GM12878 (cell line): ENCODE results near the gene TMED10. TPM values are rescaled to one million over a fixed set of nuclear protein-coding genes. Genes with fewer than 3 reads are reported as not detected.

ENCODE experiments used
- ATAC-seq: fragments of 200-7000 bp; cut with Tn5 transposase; 3 replicates; pipeline ENCODE4 v1.9.1; 2020; ENCODE audit warnings: mild to moderate bottlenecking, moderate library complexity
- BruUV-seq: library from RNA; stranded (reverse); fragments of 400-500 nt; replicated peaks from 2 replicates; lab custom pipeline; 2021; lab: Mats Ljungman, UMichigan
- CTCF ChIA-PET: fragments of 300-600 bp; sonication (Branson Sonifier 250); formaldehyde crosslinking; extraction: SDS; loops from one replicate; lab custom pipeline; 2021; ENCODE audit warnings: inconsistent platforms; lab: Yijun Ruan, JAX
- POLR2A ChIA-PET: fragments of 350-600 bp; formaldehyde crosslinking; extraction: SDS; loops from one replicate; lab custom pipeline; 2021; ENCODE audit warnings: inconsistent platforms; lab: Charles Lee
- RAD21 ChIA-PET: fragments of 300-600 bp; sonication (Branson Sonifier 250); formaldehyde crosslinking; loops from one replicate; lab custom pipeline; 2023; ENCODE audit warnings: antibody characterized with exemption; ENCODE audit not compliant: unreplicated experiment; lab: Charles Lee
- SMC1A ChIA-PET: fragments of 300-600 bp; sonication (Branson Sonifier 250); formaldehyde crosslinking; loops from one replicate; lab custom pipeline; 2023; ENCODE audit not compliant: unreplicated experiment, uncharacterized antibody; lab: Charles Lee
- DNase-seq: peaks from one replicate; pipeline ENCODE4 v3.0.0-alpha.2; 2011; ENCODE audit warnings: low read depth, low spot score
- FAIRE-seq: peaks from 3 replicates; lab custom pipeline; 2011; peaks lifted over from hg19 to GRCh38; lab: Jason Lieb, UNC
- H2AFZ ChIP-seq: 2 replicates; pipeline ENCODE4 v1.6.0; 2011; ENCODE audit warnings: low read depth, low read length, control low read depth; ENCODE audit not compliant: control insufficient read depth
- H3K27ac ChIP-seq: 2 replicates; pipeline ENCODE4 v1.5.1; 2011; ENCODE audit warnings: control low read depth; ENCODE audit not compliant: control insufficient read depth, insufficient read depth
- H3K27me3 ChIP-seq, 2 experiments: replicated peaks in 1 of 2; 2 replicates each; pipeline versions ENCODE4 v1.6.0 to v1.6.1; 2011; ENCODE audit warnings: low read length in 1 of 2; ENCODE audit not compliant: control insufficient read depth in 2 of 2, insufficient read depth in 2 of 2
- H3K36me3 ChIP-seq, 2 experiments: 2 replicates each; pipeline ENCODE4 v1.5.1; 2011; ENCODE audit warnings: low read length in 1 of 2; ENCODE audit not compliant: control insufficient read depth in 2 of 2, insufficient read depth in 2 of 2
- H3K4me1 ChIP-seq: 2 replicates; pipeline ENCODE4 v1.6.1; 2011; ENCODE audit warnings: mild to moderate bottlenecking, low read length, moderate library complexity, mixed read lengths; ENCODE audit not compliant: control insufficient read depth, insufficient read depth
- H3K4me2 ChIP-seq: 2 replicates; pipeline ENCODE4 v1.6.0; 2011; ENCODE audit warnings: control low read depth; ENCODE audit not compliant: control insufficient read depth, insufficient read depth
- H3K4me3 ChIP-seq: fragments of 200-600 bp; sonication (generic); 2 replicates; pipeline ENCODE4 v1.5.1; 2016
- H3K79me2 ChIP-seq: 2 replicates; pipeline ENCODE4 v1.6.0; 2011; ENCODE audit warnings: low read length; ENCODE audit not compliant: control insufficient read depth, insufficient read depth
- H3K9ac ChIP-seq: 2 replicates; pipeline ENCODE4 v1.8.0; 2011; ENCODE audit warnings: low read length, control low read depth, mixed read lengths; ENCODE audit not compliant: control insufficient read depth, insufficient read depth
- H3K9me3 ChIP-seq: replicated peaks from 3 replicates; pipeline ENCODE4 v1.5.1; 2011; ENCODE audit warnings: mild to moderate bottlenecking, low read length; ENCODE audit not compliant: control insufficient read depth, insufficient read depth
- H4K20me1 ChIP-seq: 2 replicates; pipeline ENCODE4 v1.6.0; 2011; ENCODE audit not compliant: control insufficient read depth, insufficient read depth
- ATF3 ChIP-seq: IDR thresholded peaks from 2 replicates; pipeline ENCODE4 v1.6.1; 2011; ENCODE audit warnings: low read depth, mild to moderate bottlenecking, low read length, moderate library complexity, borderline replicate concordance; ENCODE audit errors: extremely low read depth
- EZH2 ChIP-seq: IDR thresholded peaks from 2 replicates; pipeline ENCODE4 v1.6.1; 2012; ENCODE audit warnings: low read depth, mild to moderate bottlenecking, control low read depth, inconsistent platforms, low read length, borderline replicate concordance; ENCODE audit not compliant: control insufficient read depth
- NFYB ChIP-seq: IDR thresholded peaks from 2 replicates; pipeline ENCODE4 v1.6.1; 2011; ENCODE audit warnings: low read depth, mild to moderate bottlenecking, low read length, improper control_type of control experiment, moderate library complexity; ENCODE audit not compliant: insufficient read depth
- RELA ChIP-seq: fragments of 450-650 bp; IDR thresholded peaks from 2 replicates; pipeline ENCODE4 v1.8.0; 2014; ENCODE audit warnings: borderline replicate concordance; ENCODE audit not compliant: partially characterized antibody
- SMAD5 ChIP-seq: IDR thresholded peaks from 2 replicates; pipeline ENCODE4 v1.6.1; 2016; ENCODE audit warnings: antibody characterized with exemption, low read depth
- WGBS: methylation state at CpG from one replicate; pipeline ENCODE4 v1.1.6; 2016; ENCODE audit warnings: low lambda C conversion rate; ENCODE audit not compliant: insufficient replicate concordance, insufficient coverage; ENCODE audit errors: missing lambda C conversion rate; 5-methylcytosine and 5-hydroxymethylcytosine counted together
- in situ Hi-C: fragments of 300-500 bp; cut with MboI; formaldehyde crosslinking; loops from 9 replicates; pipeline ENCODE4 v1.14.3; 2018; ENCODE audit warnings: mixed read lengths
- intact Hi-C: fragments of 100-400 bp; cut with micrococcal nuclease; formaldehyde crosslinking; loops from one replicate; pipeline ENCODE4 v1.14.2; 2022; ENCODE audit not compliant: unreplicated experiment
- polyA plus RNA-seq, 11 experiments: library from polyadenylated mRNA; depleted of rRNA in 4 of 11; unstranded in 6 of 11; stranded (reverse) in 5 of 11; fragments of >200 nt; fragmentation: Nextera tagmentation in 4 of 11; fragmentation: Illumina TruSeq in 1 of 11; extraction: Ambion mirVana in 4 of 11; extraction: Trizol in 1 of 11; gene quantifications; 1 replicate in 1 of 11; 2 replicates in 10 of 11; pipeline versions ENCODE4 v1.2.1 to v1.2.3, GENCODE V29; 2011 to 2016; ENCODE audit warnings: inconsistent platforms in 2 of 11, missing spikeins in 2 of 11, low read depth in 1 of 11
- total RNA-seq, 4 experiments: library from RNA; depleted of rRNA in 3 of 4; stranded (reverse); fragments of >200 nt in 3 of 4; fragmentation: Illumina TruSeq in 1 of 4; extraction: Trizol in 1 of 4; gene quantifications; 2 replicates each; pipeline versions ENCODE4 v1.2.1 to v1.2.3, GENCODE V29; 2013 to 2021

Gene TMED10
- total and polyA plus RNA-seq, 10 of the 15 experiments (the other 5 are each of a cell fraction or from before 2014, with no cell fraction given): 99.8 to 270 (median 180) TPM

- Histone ChIP-seq H3K4me2 (peak overlapping the region; percentile 95), H4K20me1 (no peaks in the 10 kb centered on the region), H3K36me3 (0 out of 4 replicates have a peak, but pooled peaks cover 0 to 3% of the 10 kb centered on the region in 2 experiments), H3K27ac (peak overlapping the region; percentile 88; the same call in 1 of the 2 replicates), H3K9ac (peak overlapping the region; percentile 95), H3K79me2 (peaks cover 32% of the 10 kb centered on the region), H3K4me1 (peaks cover 11% of the 10 kb centered on the region), H3K9me3 (no peaks in the 10 kb centered on the region), H3K4me3 (peak overlapping the region; percentile 72), H2AFZ (no peak overlapping the region), H3K27me3 (no peaks in the 10 kb centered on the region)
- no TSS peak for BruUV-seq
- no peak for ATAC-seq
- TF ChIP-seq EZH2 (no peak), NFYB (no peak), SMAD5 (no peak), ATF3 (no peak), RELA (no peak)
- in situ Hi-C loops (loop anchor here (5.0 to 10.0 kb wide), 3 partner anchors 359 to 529 kb away; no protein-coding TSS in a partner anchor), intact Hi-C loops (loop anchor here (2.0 kb wide), 1 partner anchor 361 kb away; no protein-coding TSS in a partner anchor)
- ChIA-PET CTCF (interaction anchor here (0.7 to 11.2 kb wide), 6 partner anchors 8 to 363 kb away, joined by 3 to 279 read pairs (median 4); no protein-coding TSS in a partner anchor), POLR2A (interaction anchor here (0.9 to 1.4 kb wide), 2 partner anchors 8 to 133 kb away, joined by 4 to 5 read pairs; no protein-coding TSS in a partner anchor), SMC1A (interaction anchor here (0.6 to 2.7 kb wide), 11 partner anchors 8 to 181 kb away, joined by 3 to 12 read pairs (median 3); partner anchors contain the start of gene TMED10), RAD21 (interaction anchor here (2.4 kb wide), 1 partner anchor 169 kb away, joined by 6 read pairs; no protein-coding TSS in a partner anchor)
- FAIRE-seq: no peak
- DNase-seq: no peak
- 77% methylated on average over 5 of the region's 5 CpGs for WGBS
Measured at GRCh38 chr14:75125617-75126016, 50.8 kb downstream of the TMED10 start.
